GM21360 (cell line): ENCODE results near the gene HECW1.
"Not testable (repeated sequence)": the region's sequence is repeated elsewhere in the genome, so short reads cannot be mapped to it uniquely, and the experiment has no call there.

Experiments
- ATAC-seq: cut with Tn5 transposase; IDR thresholded peaks from one replicate; pipeline ENCODE4 v1.9.1; 2021; ENCODE audit warnings: mild to moderate bottlenecking, moderate library complexity; ENCODE audit not compliant: unreplicated experiment

The HECW1 gene

DNA sequence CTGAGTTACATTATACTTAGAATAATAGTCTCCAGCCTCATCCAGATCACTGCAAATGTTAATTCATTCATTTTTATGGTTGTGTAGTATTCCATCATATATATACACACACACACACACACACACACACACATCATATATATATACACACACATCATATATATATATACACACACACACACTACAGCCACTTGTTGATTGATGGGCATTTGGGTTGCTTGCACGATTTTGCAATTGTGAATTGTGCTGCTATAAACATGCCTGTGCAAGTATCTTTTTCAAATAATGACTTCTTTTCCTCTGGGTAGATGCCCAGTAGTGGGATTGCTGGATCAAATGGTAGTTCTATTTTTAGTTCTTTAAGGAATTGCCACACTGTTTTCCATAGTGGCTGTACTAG, 233.2 kb downstream of the HECW1 start:
- ATAC-seq, result not testable (repeated sequence)

DNA sequence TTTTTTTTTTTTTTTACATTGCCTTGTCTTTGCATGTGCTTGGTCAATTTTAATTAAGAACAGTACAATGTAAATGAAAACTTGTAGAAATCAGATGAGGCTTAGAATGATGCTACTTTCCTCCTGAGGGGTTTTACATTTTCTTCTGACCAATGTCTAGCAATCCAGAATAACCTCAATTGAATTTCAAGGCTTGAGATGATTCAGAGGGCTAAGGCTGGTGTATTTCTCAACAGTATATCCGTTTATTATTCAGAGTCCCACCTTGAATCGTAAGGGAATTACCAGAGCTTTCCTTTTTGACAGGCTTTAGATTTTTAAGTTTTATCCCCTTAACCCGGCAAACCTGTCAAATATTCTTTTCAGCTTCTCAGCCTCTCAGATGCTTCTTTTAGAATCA, 239.2 kb downstream of the HECW1 start:
- ATAC-seq, result no peak

DNA sequence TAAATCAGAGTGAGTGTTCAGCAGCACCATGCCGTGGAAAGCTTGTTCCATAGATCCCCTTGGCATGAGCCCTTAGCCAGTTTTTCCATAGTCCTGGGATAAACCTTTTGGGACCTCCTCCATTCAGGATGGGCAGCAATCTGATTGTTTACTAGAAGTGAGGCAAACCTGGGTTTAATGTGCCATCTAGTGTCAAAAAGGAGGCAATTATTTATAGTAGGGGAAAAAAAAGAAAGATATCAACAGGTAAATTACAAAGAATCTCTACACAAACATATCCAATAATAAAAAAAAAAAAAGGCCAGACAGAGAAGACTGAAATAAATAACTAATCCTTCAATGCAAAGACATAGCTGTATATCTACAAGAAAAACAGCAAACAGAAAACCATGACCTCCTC, 241.5 kb downstream of the HECW1 start:
- ATAC-seq, result no peak

DNA sequence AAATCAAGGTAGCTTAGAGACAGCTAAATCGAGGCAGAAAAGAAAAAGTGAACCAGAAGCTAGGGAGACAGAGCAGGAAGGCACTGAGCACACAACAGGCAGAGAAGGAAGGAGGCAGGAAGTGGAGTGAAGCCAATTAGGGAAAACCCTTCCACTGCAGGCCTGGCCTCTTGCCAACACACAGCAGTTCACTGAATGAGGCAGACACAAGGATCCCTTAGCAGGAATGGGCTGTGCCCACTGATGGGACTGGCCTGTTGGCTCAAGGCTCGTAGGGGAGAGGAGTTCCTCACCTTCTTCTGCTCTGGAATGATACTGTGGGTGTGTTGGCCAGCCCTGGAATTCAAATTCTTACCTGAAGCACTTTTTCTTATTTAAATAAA, 250.2 kb downstream of the HECW1 start:
- no peak for ATAC-seq

DNA sequence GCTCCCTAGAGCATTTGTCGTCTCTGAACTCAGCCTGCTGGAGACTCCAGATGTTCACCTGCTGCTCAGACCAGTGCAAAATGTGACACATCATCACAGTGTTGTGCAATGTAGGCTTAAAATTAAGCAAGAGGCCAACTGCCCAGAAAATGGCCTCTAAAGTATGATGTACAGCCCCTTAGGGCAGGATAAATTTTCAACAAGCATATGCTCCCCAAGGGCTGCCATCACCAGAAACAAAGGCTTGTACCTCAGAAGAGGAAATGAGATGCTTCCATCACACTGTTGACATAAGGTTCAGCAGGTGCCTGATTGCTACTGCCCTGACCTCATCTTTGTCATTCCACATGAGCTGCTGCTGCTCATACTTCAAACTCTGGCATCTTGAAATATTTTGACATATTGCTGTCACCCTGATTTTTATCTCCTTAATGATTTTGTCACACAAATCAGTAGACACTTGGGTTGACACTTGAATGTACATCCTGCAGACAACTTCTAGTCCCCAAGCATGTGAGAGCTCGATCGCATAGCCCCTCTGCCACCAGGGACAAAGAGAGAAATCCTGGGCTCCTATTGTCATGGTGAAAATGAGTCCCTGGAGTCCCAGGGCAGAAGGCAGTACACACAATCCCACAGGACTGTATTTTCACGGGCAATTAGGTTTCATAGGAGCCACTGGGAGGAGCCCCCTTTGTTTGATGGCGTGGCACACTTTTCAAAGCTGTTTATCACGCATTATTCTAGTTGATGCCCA, 250.8 kb downstream of the HECW1 start:
- ATAC-seq, result no peak

DNA sequence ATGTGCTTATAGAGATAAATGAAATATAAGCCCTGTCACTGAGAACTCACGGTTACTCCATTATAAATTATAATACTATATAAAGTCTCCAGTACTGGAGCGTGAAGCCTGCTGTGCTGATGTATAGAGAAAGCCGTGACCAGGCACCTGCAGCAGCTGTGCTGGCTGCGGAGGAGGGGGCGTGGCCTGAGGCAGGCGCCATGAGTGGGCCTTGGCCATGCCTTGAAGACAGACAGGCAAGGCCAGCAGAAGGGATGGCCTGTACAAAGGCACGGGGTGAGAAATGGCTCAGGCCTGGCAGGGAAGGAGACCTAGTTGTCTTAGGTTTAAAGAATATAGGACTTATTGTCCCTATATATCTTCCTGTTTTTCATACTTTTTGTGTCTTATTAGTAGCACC, 251.9 kb downstream of the HECW1 start:
- ATAC-seq, result no peak

DNA sequence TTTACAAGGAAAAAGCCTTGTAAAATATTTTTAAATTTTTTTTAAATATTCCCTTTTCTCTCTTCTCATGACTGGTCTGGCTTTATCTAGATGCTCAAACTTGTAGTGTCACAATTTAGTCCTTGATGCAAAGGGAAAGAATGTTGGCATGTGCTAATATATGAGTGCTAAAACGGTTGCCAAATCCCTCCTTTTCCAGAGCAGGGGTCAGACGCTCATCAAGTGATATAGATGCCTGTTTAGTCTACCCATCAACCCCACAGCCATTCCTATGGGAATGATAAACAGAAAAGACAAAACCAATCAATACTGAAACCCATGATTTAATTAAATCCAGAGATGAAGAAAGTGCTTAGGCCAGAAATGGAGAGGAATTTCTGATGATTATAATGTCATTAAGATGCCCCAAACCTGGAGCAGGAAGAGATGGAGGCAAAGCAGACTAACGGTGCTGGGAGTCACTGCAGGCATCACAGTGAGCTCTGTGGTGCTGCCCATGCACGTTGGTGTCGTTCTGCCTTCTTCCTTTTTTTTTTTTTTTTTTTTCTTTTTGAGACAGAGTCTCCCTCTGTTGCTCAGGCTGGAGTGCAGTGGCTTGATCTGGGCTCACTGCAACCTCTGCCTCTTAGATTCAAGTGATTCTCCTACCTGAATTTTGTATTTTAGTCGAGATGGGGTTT, 260.4 kb downstream of the HECW1 start:
- ATAC-seq, result no peak

DNA sequence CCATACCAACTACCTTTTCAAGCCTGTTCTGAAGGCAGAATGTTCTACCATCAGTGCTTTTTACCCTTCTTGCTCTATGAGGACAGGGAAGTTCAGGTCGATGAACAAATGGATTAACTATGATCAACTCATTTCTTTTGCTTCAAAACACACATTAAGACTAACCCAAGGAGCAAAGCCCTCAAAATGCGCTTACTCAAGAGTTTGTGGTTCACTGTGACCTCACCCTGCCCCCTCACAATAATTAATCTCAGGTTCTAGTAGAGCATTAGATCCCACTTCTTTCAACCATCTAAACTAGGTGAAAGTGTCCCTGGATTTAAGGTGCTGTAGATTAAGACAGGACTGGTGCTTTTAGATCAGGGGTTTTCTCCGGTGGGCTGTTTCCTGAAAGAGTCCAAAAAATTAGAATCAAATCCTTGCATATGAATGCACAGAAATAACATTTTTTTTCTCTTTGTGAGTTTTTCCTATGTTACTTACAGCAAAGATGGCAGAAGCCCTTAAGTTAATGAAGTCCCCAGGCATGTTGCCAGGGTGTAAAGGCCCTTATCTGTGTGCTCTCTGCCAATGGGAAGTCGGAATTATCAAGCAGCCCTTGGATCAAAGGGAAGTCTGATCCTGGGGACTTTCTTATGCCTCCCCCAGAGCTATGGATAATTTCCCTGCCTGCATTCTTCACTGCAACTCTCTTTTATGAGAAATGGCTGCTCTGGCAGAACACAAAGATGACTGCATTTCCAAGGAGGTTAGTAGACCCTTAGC, 264.9 kb downstream of the HECW1 start:
- ATAC-seq, result no peak

DNA sequence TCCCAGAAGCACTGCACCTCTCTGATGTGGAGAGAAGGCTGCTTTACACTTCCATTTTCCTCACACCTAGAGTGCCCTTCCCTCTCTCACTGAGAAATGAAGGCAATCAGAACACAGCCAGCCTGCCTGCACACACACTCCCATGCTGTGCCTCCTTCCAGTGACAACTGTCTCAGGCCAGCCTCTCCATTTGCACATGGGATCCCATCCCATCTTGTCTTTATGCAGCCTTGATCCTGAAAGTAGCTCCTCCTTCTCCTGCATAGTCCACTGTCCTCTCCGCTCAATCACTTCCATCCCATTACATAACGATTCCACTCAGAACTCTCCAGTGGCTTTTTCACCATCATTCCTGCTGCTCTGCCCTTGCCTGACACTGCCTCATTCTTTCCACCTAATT, 266.8 kb downstream of the HECW1 start:
- no peak for ATAC-seq

DNA sequence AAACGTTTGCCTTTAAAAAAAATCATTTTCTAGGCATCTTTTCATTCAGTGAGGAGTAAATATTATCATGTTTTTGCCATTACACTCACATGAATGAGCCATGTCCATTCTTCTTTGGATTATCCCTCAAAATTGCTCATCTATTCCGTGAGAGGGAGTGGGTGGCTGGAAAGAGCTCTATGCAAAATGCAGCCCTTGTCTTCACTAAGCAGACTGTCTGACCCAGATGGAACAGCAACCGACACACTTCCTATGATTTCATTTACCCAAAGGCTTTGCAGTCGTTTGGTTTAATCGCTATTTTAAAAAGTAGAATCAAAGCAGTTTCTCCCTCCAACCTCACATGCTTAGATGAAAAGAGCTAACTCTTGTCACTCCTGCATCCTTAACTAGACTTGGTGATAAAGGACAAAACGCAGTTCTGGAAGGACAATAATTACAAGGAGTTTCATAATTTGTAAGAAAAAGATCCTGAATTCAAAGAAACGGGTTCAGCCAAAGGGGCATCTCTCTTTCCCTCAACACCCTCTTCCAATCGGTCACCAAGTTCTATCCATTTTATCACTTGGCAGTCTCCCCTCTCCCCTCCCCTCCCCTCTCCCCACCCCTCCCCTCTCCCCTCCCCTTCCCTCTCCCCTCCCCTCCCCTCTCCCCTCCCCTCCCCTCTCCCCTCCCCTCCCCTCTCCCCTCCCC, 272.3 kb downstream of the HECW1 start:
- no peak for ATAC-seq

DNA sequence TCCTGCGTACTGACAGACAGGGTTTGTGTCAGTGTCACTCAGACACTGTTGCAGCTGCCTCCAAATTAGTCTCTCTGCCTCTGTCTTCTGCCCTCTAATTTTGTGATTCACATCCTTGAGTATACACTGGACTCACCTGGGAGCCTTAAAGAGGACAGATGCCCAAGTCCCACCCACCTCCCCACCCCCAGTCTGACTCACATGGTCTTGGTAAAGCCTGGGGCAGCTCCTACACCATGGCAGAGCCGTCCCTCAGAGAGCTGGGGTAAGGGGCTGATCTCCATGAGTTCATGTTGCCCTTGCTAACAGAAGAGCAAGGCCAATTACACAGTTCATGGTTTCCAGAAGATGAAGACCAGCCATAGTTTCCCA, 272.8 kb downstream of the HECW1 start:
- ATAC-seq, result no peak

DNA sequence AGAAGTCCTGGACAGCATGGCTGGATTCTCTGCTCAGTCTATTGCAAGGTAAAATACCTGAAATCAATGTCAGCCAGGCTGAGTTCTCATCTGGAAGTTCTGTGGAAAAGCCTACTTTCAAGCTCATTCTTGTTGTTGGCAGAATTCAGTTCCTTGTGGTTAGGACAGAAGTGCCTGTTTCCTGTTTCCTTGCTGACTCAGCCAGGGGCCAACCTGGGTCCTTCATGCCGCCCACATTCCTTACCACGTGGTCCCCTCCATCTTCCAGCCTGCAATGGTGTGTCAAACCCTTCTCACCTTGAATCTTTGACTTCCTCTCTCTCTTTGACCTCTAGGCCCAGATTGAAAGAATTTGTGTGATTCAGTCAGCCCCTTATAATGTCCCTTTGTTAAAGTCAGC, 273.4 kb downstream of the HECW1 start:
- ATAC-seq, result no peak

DNA sequence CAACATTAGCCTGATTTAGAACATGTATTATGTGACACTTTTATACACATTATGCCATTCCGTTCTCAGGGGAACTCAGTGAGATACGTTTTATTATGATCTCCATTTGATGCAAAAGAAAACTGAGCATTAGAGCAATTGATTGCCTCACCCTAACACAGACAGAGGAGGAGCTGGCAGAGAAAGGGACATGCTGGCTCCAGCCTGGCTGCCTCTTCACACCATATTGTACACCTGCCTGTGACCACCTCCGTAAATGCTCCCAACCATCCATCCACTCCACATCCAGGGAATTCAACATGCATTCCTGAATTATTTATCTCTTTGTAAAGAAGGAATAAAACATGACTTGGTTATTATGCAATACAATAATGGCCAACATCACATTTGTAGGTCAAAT, 275.5 kb downstream of the HECW1 start:
- no peak for ATAC-seq

DNA sequence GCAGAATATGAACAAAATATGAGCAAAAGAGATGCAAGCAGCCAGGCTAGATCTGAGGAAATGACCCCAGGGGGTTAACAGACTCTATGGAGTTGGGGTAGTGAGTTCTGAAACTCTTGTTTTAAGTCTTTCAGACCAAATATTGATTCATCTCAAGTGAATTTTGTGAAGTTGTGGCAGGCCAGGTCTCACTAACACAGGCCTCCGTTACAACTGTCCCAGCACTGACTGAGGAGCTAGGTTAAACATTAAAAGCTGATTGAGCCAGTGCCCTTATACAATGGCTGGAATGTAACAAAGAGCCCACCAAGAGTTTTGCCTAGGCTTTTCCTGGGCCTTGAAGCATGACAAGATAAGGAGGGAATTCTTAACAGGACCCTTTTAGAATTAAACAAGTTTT, 278.1 kb downstream of the HECW1 start:
- ATAC-seq, result no peak

DNA sequence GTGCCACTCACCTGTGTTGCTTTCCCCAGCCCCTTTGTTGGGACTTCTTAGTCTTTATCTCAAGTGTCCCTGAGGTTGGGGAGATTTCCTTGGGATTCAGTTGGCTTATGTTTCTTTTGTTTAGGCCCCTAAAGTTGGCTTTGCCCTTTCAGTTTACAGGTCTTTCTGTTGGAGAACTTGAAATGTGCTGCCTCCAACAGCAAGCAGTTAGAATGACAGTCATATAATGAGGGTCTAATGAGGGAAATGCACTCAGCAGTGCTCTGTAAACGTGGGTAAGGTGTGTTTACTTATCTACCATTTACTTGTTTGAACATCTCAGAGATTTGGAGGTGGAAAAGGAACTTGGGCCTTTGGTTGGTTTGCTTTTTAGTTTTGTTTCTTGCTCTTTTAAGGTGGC, 279.1 kb downstream of the HECW1 start:
- no peak for ATAC-seq

DNA sequence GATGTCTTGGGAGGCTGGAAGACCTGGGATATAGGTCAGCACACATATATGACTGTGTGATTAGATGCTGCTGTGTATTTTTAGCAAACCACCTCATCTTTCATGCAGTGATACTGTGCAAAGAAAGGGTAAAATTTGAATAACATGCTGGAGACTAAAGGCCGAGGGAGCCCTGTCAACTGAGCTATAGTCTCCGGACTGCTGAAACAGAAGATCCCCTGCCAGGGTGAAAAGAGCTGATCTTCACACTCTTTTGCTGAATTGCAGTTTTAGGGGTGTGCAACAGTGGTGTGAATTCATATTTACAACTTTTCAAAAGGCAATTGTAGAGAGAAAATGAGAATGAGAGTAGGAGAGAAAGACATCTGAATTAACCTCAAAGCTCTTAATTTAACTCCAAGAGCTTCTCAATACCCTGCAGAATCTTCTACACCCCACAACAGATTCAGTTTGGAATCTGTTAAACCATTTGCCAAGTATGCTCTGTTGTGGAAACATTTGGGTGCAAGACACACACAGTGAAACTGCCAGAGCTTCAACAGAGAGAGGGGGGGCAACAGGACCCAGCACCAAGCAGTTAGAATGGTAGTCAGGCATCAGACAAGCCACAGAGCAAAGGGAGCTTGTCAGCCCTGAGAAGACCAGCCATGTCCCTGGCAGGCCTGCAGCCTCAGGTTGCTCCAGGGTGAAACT, 280.3 kb downstream of the HECW1 start:
- ATAC-seq, result no peak

DNA sequence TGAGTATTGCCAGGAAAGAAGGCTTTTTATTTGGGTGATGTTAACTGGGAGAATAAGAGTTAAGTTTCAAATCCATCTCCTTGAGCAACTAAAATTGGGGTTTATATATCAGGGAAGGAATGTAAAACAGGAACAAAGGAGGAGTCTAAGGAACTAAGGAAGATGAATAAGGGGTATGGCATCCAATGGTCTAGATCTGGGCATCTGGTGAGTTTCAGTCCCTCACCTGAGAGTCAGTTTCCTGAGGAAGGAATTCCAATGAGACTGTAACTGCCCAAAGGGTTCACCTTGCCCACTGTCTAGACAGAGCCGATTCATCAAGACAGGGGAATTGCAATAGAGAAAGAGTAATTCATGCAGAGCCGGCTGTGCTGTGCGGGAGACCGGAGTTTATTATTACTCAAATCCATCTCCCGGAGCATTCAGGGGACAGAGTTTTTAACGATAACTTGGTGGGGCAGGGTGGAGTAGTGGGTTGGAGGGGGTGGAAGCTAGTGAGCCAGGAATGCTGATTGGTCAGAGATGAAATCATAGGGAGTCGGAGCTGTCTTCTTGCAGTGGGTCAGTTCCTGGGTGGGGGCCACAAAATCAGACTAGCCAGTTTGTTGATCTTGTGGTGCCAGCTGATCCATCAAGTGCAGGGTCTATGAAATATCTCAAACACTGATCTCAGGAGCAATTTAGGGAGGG, 282.1 kb downstream of the HECW1 start:
- ATAC-seq, result no peak

DNA sequence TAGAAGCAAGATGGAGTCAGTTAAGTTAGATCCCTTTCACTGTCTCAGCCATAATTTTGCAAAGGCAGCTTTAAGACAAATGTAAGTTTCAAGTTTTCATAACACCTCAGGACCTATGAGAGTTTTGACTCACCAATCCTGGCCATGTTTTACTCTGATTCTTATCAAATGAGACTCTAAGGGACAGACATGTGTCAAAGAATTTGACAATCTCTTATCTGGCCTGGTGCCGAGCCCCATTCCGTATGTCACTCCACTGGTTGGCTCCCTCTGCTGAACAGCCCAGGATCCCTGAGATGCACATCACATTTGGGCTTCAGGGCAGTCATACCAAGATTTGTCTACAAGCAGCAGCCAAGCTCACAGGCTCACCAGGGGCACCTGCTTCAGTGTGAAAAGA, 282.9 kb downstream of the HECW1 start:
- no peak for ATAC-seq

DNA sequence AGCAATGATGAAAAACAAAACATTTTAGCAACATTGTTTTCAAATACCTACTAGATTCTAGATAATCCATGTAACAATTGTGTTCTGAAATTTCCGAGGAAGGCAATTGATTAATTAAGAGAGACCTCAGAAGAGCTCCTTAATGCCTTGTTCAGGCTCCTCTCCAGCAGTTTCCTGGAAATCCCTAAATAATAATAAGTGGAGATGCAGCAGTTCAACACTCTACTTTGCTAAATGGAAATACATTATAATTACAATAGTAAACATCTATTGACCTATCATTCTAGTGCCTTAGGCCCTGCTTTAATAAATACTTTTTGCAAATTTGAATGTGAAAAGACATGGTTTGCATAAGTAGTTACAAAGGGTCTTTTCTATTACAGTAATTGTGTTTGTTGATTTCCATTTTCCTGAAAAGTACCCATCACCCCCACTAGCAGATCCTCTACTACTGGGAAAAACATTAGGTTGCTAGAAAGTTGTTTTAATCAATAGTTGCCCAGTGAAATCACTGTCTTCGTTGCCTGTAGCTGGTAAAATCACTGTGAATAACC, 283.8 kb downstream of the HECW1 start:
- ATAC-seq, result no peak

DNA sequence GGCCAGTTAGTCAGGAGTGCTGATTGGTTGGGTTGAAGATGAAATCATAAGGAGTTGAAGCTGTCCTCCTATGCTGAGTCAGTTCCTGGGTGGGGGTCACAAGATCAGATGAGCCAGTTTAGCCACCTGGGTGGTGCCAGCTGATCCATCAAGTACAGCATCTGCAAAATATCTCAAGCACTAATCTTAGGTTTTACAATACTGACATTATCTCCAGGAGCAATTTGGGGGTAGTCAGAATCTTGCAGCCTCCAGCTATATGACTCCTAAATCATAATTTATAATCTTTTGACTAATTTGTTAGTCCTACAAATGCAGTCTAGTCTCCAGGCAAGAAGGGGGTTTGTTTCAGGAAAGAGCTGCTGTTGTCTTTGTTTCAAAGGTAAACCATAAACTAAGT, 286.4 kb downstream of the HECW1 start:
- ATAC-seq, result no peak
